Testis (tissue), 3 donors: ENCODE data around the gene LRRC32. TPM values are rescaled to one million over a fixed set of nuclear protein-coding genes. Genes with fewer than 3 reads are reported as not detected.

ENCODE experiments used
- DNase-seq: peaks from one replicate; pipeline ENCODE4 v3.0.0-alpha.2; 2019
- H3K27ac ChIP-seq, 2 donors: fragments of 200-600 bp; sonication (generic); one replicate each; pipeline ENCODE4 v1.5.1; 2019
- H3K27me3 ChIP-seq: fragments of 200-600 bp; sonication (generic); one replicate; pipeline ENCODE4 v1.5.1; 2019
- H3K36me3 ChIP-seq: fragments of 200-600 bp; sonication (generic); one replicate; pipeline ENCODE4 v1.5.1; 2017; ENCODE audit warnings: low read depth; ENCODE audit errors: missing control alignments
- H3K4me1 ChIP-seq: fragments of 200-600 bp; sonication (generic); one replicate; pipeline ENCODE4 v1.5.1; 2019
- H3K4me3 ChIP-seq, 2 donors: fragments of 200-600 bp; sonication (generic); one replicate each; pipeline ENCODE4 v1.5.1; 2017 to 2019
- H3K9me3 ChIP-seq: fragments of 200-600 bp; sonication (generic); one replicate; pipeline ENCODE4 v1.5.1; 2017
- POLR2A ChIP-seq: fragments of 450-650 bp; IDR thresholded peaks from one replicate; pipeline ENCODE4 v1.6.1; 2017; ENCODE audit warnings: antibody characterized with exemption, mild to moderate bottlenecking, moderate library complexity
- WGBS, 2 donors: methylation state at CpG; one replicate each; pipeline ENCODE4 v1.1.5; 2018; 5-methylcytosine and 5-hydroxymethylcytosine counted together
- intact Hi-C: fragments of 100-400 bp; cut with DNase I; formaldehyde crosslinking; loops from one replicate; pipeline ENCODE4 v1.15.1; 2023; ENCODE audit warnings: low total_unique reads
- polyA plus RNA-seq: library from polyadenylated mRNA; stranded (reverse); fragments of 350-450 nt; fragmentation: Illumina TruSeq; extraction: RNeasy Lipid Tissue Mini Kit (QIAGEN cat#74804); gene quantifications from one replicate; pipeline ENCODE4 v1.2.3, GENCODE V29; 2014; ENCODE audit warnings: low read depth, low replicate concordance; ENCODE audit not compliant: insufficient read depth
- total RNA-seq, 2 donors: library from RNA; depleted of rRNA; stranded (reverse); fragments of >200 nt; gene quantifications; one replicate each; pipeline ENCODE4 v1.2.3, GENCODE V29; 2016
- TF ChIP-seq, protein P1 (sequence below), 3 experiments: fragments of 450-650 bp in 2 of 3; fragments of 200-600 bp in 1 of 3; sonication (generic) in 1 of 3; IDR thresholded peaks; one replicate each; pipeline ENCODE4 v1.5.1; 2016 to 2019; ENCODE audit warnings: antibody characterized with exemption in 3 of 3, mild to moderate bottlenecking in 2 of 3, moderate library complexity in 1 of 3

LRRC32 gene
- total and polyA plus RNA-seq, 3 donors from 2014 or later, result 6.5 to 20.5 (median 9.1) TPM

DNA sequence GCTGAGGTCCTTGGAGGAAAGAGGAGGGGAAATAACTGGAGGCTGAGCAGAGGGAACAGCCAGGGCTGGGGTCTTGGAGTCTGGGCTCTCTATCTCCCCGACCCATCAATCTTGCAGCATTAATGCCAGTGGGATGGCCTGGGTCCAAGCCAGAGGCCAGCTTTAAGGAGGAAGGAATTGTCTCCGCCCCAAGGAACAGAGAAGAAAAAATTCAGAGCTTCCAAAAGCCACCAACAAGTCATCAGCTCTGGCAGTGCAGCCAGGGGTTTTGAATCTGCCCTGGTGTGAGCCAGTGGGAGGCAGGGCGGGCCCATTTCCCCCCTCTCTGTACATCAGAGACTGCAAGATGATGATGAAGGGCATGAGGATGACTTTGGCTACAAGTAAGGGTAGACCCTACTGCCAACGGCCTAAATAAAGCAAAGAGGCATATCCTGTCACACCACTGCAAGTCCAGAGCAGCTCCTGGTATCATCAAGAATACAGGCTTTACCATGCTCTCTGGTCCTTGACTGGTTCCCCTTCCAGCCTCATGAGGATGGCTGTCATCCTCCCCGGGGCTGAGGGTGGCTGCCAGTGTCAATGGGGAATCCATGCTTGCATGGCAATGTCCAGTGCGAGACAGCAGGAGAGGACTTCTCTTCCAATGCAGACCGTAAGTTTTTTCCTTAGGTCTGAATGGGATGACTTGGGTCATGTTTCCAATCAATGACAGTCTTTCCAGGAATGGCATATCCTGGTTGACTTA is 34.4 kb downstream of the LRRC32 start:
- Histone ChIP-seq H3K27ac (no peak overlapping the region), H3K4me1 (no peaks in the 10 kb centered on the region), H3K36me3 (no peaks in the 10 kb centered on the region), H3K27me3 (no peaks in the 10 kb centered on the region), H3K4me3 (no peak overlapping the region), H3K9me3 (no peaks in the 10 kb centered on the region)
- DNase-seq, result no peak
- WGBS, 2 donors, result 83 to 92% methylated on average over 7 of the region's 7 CpGs
- TF ChIP-seq, protein P1, sequence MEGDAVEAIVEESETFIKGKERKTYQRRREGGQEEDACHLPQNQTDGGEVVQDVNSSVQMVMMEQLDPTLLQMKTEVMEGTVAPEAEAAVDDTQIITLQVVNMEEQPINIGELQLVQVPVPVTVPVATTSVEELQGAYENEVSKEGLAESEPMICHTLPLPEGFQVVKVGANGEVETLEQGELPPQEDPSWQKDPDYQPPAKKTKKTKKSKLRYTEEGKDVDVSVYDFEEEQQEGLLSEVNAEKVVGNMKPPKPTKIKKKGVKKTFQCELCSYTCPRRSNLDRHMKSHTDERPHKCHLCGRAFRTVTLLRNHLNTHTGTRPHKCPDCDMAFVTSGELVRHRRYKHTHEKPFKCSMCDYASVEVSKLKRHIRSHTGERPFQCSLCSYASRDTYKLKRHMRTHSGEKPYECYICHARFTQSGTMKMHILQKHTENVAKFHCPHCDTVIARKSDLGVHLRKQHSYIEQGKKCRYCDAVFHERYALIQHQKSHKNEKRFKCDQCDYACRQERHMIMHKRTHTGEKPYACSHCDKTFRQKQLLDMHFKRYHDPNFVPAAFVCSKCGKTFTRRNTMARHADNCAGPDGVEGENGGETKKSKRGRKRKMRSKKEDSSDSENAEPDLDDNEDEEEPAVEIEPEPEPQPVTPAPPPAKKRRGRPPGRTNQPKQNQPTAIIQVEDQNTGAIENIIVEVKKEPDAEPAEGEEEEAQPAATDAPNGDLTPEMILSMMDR (IDR thresholded peaks at IDR 0.05), result no peak
- TF ChIP-seq POLR2A, result no peak
- intact Hi-C loops, result no loop called here

DNA sequence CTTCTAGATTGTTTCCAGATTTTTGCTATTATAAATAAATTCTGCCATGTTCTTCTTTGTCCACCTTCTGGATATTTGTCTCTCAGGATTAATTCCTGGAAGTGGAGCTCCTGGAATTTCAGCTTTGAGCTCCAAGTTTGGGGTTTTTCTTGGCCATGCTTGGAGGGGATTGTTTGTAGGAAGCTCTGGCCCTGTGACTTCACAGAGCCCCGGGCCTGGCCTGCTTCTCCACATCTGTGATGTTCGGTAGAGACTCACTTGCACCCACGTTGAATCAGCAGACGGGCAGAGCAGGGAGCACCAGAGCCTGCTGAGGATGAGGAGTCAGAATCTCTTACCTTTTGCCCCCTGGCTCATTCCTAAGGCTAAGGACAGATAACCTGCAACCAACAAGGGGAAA is 35.7 kb downstream of the LRRC32 start:
- 56 to 82% methylated on average over 4 of the region's 4 CpGs for WGBS, 2 donors
- Histone ChIP-seq H3K27ac (no peak overlapping the region), H3K27me3 (no peaks in the 10 kb centered on the region), H3K9me3 (no peaks in the 10 kb centered on the region), H3K36me3 (no peaks in the 10 kb centered on the region), H3K4me3 (no peak overlapping the region), H3K4me1 (peaks cover 11% of the 10 kb centered on the region)
- intact Hi-C loops, result no loop called here
- TF ChIP-seq, protein P1 (IDR thresholded peaks at IDR 0.05), result no peak
- TF ChIP-seq POLR2A, result no peak
- DNase-seq, result no peak

DNA sequence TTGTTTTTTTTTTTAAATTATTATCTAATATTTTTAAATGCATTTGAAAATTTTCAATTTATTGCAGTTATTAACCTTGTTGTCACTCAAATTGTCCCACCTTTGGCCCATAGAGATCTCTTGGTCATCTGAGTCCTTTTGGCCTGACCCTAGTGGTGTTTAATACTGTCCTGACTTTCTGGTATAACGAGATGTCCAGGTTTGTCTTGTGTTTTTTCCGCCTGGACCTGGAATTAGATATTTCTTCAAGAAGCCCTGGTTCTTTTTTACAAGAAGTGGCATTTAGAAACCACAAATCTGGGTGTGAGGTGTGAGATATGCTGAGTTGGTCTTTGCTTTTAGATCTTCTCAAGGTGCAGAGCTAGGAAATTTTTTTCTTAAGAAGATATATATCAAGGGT is 38.1 kb downstream of the LRRC32 start:
- intact Hi-C loops, result no loop called here
- Histone ChIP-seq H3K4me1 (peaks cover 13% of the 10 kb centered on the region), H3K36me3 (no peaks in the 10 kb centered on the region), H3K27me3 (no peaks in the 10 kb centered on the region), H3K9me3 (no peaks in the 10 kb centered on the region), H3K4me3 (no peak overlapping the region), H3K27ac (no peak overlapping the region)
- TF ChIP-seq, protein P1 (IDR thresholded peaks at IDR 0.05), result no peak
- TF ChIP-seq POLR2A, result no peak
- no peak for DNase-seq
- 89 to 95% methylated on average over 2 of the region's 2 CpGs for WGBS, 2 donors

DNA sequence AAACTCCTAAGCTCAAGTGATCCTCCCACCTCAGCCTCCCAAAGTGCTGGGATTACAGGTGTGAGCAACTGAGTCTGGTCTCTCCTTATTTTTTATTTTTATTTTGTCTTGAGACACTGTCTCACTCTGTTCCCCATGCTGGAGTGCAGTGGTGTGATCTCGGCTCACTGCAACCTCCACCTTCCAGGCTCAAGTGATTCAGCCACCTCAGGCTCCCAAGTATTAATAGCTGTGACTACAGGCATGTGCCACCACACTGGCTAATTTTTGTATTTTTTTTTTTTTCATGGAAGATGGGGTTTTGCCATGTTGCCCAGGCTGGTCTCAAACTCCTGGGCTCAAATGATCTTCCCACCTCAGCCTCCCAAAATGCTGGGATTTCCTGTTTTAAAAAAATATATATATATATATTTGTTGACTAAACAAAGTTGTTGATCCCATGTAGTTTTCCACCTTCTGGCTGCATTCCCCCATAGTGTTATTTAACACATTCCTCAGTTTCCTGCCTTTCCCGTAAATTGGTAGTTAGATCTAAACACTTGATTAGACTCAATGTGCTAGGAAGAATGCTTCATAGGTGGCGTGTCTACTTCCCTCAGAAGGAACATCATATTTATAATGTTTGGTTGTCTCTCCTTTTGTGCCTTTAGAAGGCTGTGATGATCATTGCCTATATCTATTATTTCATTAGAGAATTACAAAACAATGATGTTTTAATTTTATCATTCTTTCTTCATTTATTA is 38.8 kb downstream of the LRRC32 start:
- no peaks in the 10 kb centered on the region for H3K27me3 ChIP-seq
- no peak for TF ChIP-seq POLR2A
- TF ChIP-seq, protein P1 (IDR thresholded peaks at IDR 0.05), result no peak
- H3K9me3 ChIP-seq, result no peaks in the 10 kb centered on the region
- no peak overlapping the region for H3K4me3 ChIP-seq
- no peak for DNase-seq
- no peak overlapping the region for H3K27ac ChIP-seq
- H3K36me3 ChIP-seq, result no peaks in the 10 kb centered on the region
- peaks cover 13% of the 10 kb centered on the region for H3K4me1 ChIP-seq
- 81 to 90% methylated on average over 3 of the region's 3 CpGs for WGBS, 2 donors
- intact Hi-C loops, result no loop called here
